ENCODE measurements around the gene OSBPL9.

DNA sequence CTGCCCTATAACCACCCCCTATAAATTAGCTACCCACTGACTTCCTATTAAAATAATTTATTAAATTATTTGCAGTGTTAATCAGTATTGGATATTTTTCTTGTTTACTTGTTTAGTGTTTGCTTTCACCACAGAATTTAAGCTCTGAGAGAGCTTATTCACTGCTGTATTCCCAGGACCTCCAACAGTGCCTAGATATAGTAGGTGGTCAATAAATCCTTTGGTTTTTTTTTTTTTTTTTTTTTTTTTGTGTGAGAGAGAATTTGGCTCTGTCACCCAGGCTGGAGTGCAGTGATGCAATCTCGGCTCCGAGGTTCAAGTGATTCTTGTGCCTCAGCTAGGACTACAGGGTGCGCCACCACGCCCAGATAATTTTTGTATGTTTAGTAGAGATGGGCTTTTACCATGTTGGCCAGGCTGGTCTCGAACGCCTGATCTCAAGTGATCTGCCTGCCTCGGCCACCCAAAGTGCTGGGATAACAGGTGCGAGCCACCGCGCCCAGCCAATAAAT, 1.1 kb upstream of the OSBPL9 start:
- TF ChIP-seq EZH2phosphoT487 (IDR thresholded peaks at IDR 0.05; ENCODE audit: insufficient read depth, low read depth) (no peak), EZH2 (IDR thresholded peaks at IDR 0.05; ENCODE audit: insufficient read depth, poor library complexity, severe bottlenecking) (no peak)
